NCI-H446 (cell line): ENCODE results near the gene ARL9.

Source experiments
- DNase-seq, 2 experiments: peaks; one replicate each; lab custom pipeline; 2025; lab: John Stamatoyannopoulos, UW

The ARL9 gene

GRCh38 chr4:56531823-56532222, 26.2 kb downstream of the ARL9 start:
- no peak for DNase-seq

- no peak for DNase-seq
Observed at GRCh38 chr4:56532239-56532638, 26.6 kb downstream of the ARL9 start.

GRCh38 chr4:56535915-56536314, 30.3 kb downstream of the ARL9 start:
- no peak for DNase-seq

GRCh38 chr4:56537147-56537546, 31.6 kb downstream of the ARL9 start:
- no peak for DNase-seq

GRCh38 chr4:56540826-56541225, 35.2 kb downstream of the ARL9 start:
- DNase-seq, result no peak

- DNase-seq, result peak; percentile 22 to 81
Observed at GRCh38 chr4:56544573-56545131, 39.1 kb downstream of the ARL9 start.

GRCh38 chr4:56550642-56551041, 45.1 kb downstream of the ARL9 start:
- no peak for DNase-seq

GRCh38 chr4:56551516-56551915, 45.9 kb downstream of the ARL9 start:
- no peak for DNase-seq

- no peak for DNase-seq
Observed at GRCh38 chr4:56552273-56552672, 46.7 kb downstream of the ARL9 start.

GRCh38 chr4:56570041-56570440, 64.5 kb downstream of the ARL9 start:
- no peak for DNase-seq
